ENCODE data around the gene CILP2.

- TF ChIP-seq POLR2A (IDR thresholded peaks at IDR 0.05; ENCODE audit: control extremely low read depth in 1 of 2, low read depth in 2 of 2, low read length in 2 of 2): no peak
- no peak for TF ChIP-seq CTCF (IDR thresholded peaks at IDR 0.05; ENCODE audit: control extremely low read depth in 1 of 3, insufficient read depth in 1 of 3, low read depth in 1 of 3, low read length in 3 of 3)
- TF ChIP-seq EGR1 (IDR thresholded peaks at IDR 0.05; ENCODE audit: borderline replicate concordance, low read depth, low read length): no peak
- no peak for TF ChIP-seq RAD21 (IDR thresholded peaks at IDR 0.05 in 1 of 2, conservative IDR thresholded peaks at IDR 0.05 in 1 of 2; ENCODE audit: low read depth in 2 of 2, low read length in 2 of 2)
Measured at GRCh38 chr19:19524053-19524452, 14.0 kb upstream of the CILP2 start.

Data from H1 (cell line).